NAMALWA (cell line): ENCODE data around the gene OSBPL1A.
A peak's percentile ranks its signal among the peaks of the same experiment; 100 is the strongest.
"Not testable (repeated sequence)": the region's sequence is repeated elsewhere in the genome, so short reads cannot be mapped to it uniquely, and the experiment has no call there.

Experiments used
- DNase-seq: peaks from one replicate; pipeline ENCODE4 v3.0.0-alpha.2; 2015; ENCODE audit warnings: low spot score

The OSBPL1A gene

DNA sequence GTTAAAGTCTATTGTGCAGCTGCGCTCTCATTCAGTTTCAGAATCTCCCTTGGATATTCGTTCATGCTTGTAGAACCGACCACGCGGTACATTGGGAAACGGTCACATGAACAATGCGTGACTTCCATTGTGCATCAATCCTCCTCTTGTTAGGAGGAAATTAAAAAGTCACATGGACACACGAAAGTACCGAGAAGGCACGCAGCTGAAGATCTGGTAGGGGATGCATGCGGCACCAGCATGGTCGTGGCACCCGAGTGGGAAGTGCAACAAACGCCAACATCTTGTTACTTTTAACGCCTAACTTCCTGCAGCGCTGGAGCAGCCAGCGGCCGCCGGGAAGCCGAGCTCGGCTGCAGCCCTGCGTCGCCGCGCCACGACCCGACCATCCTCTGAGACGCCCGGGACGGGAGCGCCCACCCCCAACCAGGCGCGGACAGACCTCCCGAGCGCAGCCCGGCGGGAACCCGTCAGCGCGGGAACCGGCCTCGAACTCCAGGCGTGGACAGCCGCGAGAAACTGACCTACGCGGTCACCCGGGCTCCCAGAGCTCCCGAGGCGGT, 412 bp downstream of the OSBPL1A start:
- DNase-seq, result no peak

DNA sequence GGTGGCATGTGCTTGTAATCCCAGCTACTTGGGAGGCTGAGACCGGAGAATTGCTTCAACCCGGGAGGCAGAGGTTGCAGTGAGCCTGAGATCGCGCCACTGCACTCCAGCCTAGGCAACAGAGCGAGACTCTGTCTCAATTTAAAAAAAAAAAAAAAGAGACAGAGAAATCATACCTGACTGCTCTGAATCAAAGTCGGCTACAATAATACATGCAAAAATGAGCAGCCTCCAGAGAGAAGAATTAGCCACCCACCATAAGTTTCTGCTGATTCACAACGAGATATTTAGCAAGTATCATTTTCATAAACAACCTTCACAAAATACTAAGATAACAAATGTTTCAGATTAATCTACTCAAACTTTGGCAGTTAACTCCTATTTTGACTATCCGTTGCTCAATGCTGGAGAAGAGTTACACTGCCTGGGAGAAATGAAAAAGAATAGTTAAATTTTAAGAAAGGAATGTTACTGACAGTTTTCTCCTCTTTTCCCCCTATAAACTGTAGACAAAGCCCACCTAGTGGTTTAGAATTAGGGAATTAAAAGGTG, 1.5 kb downstream of the OSBPL1A start:
- no peak for DNase-seq

DNA sequence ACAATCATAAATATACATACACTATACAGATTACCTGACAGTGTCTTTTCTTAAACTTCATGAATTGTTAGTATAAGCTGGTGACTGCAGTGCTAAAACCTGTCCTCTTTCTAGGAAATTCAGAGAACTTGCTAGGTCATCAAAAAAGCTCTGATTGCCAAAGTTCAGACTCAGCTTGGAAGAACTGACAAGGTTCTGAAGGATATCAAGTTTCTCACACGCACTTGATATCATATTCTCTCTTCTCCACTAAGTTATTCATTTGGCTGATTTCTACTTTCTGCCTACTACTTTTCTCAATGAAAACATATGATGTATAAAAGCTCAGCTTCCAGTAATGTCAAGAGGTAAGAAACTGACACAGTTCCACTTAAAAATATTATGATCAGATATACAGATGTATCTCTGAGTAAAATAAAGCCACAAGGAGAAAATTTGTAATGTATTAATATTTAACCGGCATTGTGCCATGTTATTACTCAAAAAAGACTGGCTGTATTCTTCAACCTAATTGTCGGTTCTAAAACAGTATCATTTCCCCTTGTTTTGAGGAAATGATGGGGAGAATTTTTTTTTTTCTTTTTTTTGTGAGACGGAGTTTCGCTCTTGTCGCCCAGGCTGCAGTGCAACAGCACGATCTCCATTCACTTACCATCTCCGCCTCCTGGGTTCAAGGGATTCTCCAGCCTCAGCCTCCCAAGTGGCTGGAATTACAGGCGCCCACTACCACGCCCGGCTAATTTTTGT, 2.4 kb downstream of the OSBPL1A start:
- no peak for DNase-seq

DNA sequence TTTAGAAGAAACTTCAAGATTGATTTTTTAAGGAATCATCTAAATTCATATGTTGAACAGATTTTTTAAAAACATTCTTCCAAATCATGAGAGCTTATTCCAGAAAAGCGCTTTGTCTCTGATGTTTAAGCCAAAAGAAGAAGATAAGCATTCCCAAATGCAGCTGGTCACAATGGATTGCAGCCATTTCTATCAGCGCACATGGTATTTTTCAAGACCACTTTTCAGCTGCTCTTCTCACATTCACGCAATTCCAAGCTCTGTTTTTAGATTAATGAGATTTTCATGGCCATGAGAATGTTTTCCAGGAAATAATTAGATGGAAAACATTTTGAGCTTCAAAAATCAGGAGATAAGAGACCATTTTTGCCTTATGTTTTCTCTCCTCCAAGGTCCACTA, 8.7 kb downstream of the OSBPL1A start:
- DNase-seq, result no peak

DNA sequence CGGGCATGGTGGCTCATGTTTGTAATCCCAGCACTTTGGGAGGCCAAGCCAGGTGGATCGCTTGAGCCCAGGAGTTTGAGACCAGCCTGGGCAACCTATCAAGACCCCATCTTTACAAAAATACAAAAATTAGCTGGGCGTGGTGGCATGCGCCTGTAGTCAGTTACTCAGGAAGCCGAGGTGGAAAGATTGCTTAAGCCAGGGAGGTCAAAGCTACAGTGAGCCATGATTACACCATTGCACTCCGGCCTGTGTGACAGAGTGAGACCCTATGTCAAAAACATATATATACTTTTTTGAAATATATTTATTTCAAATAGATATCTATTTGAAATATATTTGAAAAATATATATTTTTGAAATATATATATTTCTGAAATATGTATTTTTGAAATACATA, 10.9 kb downstream of the OSBPL1A start:
- DNase-seq, result no peak

DNA sequence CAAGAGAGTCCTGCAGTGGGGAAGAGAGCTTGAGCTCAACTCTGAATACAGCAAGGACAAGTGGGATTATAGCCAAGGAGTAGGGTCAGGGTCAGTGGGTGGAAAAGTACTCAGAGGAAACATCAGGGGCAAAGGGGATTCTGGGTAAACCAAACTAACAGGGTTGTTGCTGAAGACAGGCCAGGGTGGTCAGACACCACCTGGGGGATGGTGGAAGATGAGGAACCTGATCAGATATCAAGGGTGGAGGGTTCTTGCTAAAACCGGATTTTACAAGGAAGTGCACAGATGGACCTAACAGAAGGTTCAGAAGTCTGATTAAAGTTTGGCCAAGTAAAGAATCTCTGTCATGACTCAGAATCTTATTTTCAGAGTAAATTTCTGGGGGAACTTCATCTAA, 16.5 kb downstream of the OSBPL1A start:
- DNase-seq, result no peak

DNA sequence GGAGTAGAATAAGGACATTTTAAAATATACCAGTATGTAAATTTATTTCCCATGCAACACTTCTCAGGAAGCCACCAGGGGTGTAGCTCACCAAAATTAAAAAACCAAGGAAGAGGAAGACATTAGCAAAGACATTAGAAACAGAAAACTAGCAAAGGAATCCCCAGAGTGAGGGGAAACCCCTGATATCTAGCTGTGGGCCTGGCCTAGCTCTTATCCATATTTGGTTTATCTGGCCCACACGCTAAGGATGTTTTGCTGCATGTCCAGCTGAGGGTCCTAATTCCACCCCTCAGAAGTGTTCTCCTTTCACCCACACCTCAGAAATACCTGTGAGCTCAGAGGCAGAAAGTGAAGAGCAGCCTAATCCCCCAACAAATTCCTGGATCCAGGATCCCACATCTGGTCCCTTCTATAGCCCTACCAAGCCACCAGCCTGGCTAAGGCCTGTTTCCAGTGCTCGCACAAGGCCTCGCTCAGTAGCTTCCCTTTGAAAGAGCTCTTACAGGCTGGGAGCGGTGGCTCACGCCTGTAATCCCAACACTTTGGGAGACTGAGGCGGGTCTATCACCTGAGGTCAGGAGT, 17.4 kb downstream of the OSBPL1A start:
- no peak for DNase-seq

DNA sequence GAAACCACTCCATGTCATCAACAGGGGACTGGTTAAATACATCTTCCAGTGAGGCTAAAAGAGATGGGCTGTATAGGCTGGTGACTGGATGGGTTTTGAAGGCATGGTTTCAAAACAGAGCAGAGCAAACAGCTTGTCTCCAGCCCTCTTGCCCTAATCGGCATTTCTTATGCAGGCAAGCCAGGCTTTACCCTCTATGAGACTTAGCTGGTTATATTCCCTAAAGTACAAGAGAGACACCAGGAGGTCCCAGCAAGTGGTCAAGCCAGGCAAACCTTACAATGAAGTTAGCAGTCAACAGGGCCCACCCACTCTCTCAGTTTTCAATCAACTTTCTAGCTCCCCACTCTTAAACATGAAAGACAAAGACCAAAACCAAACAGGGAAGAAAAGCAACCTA, 19.0 kb downstream of the OSBPL1A start:
- DNase-seq, result no peak

DNA sequence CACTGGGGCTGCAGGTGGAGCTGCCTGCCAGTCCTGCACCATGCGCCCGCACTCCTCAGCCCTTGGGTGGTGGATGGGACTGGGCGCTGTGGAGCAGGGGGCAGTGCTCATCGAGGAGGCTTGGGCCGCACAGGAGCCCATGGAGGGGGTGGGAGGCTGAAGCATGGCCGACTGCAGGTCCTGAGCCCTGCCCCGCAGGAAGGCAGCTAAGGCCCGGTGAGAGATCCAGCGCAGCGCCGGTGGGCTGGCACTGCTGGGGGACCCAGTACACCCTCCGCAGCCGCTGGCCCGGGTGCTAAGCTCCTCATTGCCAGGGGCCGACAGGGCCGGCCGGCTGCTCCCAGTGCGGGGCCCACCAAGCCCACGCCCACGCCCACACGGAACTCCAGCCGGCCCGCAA, 21.1 kb downstream of the OSBPL1A start:
- DNase-seq, result not testable (repeated sequence)

DNA sequence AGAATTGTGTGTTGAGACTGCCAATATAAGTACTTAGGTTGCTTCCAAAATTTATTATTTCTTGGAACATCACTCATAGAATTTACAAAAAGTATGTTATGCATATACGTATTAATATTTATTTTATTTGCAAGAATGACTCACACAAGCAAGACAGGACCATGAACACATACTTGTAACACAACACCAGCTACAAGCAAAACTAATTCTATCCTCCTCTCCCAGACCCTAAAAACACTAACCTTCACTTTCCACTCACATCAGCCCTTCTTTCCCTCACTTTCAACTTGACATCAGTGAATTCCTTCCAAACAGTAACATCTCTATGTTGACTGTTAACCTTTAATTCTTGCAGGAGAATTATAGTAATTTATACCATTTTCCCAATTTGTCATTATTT, 24.3 kb downstream of the OSBPL1A start:
- DNase-seq, result no peak

DNA sequence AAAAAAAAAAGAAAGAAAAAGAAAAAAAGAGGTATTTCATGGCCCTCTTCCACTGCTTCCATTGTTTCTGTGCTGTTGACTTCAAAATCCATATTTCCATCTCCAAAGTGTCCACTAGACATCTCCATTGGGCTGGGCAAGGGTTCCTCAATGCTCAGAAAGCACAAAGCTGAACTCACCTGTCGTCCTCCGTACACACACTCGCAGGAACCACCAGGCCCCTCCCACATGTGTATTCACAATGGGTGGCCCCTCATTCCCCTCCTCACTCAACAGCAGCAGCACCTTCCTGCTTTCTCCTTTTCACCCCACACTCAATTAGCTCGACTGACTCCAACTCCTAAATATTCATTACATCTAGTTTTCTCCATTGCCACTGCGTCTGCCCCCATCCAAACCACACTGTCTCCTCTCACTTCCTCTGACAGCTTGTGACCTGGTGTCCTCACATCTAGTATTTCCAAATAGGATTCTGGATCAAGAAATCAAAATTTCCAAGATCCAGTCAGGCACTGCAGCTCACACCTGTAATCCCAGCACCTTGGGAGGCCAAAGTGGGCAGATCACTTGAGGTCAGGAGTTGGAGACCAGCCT, 25.2 kb downstream of the OSBPL1A start:
- no peak for DNase-seq

DNA sequence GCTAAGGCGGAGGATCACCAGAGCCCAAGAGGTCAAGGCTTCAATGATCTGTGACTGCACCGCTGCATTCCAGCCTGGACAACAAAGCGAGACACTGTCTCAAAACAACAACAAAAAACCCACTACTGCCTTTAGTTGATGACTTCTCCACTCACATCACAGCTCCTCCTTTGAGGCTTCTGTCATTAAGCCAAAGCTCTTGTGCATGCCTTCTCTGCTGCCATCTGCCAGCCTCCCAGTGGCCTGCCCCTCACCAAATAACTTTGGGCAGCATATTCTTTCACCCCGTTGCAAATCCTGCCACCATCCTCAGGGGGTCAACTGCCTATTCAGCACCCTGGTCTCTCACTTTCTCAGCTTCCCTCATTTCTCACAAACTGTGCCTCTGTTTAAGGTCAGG, 27.5 kb downstream of the OSBPL1A start:
- no peak for DNase-seq

DNA sequence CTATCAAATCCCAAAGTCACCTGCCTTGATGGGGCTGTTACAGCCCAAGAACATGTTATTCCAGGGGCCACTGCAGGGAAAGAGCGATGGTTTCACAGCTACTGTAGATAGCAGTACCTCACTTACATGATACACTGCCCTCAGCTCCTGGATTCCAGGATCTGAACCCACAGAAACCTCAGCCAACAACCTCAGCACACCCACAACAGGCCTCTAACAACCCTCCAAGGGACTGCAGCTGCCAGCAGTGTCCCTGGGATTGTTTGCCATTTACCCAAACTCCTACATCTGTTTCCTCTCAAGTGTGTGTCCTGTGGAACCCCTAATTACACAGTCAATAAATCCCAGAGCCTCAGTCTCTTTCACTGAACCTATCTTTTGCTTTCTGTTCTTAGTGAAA, 28.2 kb downstream of the OSBPL1A start:
- DNase-seq, result no peak

DNA sequence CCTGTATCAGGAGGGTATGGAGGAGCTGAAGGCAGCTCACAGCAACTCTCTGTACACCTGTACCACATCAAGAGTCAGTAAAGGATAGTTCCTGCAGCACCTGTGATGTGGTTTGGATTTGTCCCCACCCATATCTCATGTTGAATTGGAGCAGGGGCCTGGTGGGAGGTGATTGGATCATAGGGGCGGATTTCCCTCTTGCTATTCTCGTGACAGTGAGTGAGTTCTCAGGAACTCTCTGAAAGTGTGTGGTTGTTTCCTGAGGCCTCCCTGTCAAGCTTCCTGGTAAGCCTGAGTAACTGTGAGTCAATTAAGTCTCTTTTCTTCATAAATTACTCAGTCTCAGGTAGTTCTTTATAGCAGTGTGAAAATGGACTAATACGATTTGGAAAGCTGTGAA, 28.9 kb downstream of the OSBPL1A start:
- no peak for DNase-seq

DNA sequence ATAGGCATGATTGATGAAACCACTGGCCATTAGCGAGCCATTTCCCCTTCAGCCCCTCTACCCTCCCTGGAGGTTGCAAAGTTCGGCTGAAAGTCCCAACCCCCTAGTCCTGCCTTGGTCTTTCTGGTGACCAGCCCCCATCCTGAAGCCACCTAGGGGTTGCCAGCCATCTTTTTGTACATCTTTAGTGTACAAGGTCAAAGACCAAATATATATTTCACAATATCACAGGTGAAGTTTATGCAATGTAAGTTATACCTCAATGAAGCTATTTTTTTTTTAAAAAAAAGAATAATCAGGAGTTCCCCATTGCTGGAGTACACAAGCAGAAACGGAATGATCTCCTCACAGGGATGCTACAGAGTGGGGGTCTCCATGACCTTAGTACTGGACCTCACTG, 31.3 kb downstream of the OSBPL1A start:
- no peak for DNase-seq

DNA sequence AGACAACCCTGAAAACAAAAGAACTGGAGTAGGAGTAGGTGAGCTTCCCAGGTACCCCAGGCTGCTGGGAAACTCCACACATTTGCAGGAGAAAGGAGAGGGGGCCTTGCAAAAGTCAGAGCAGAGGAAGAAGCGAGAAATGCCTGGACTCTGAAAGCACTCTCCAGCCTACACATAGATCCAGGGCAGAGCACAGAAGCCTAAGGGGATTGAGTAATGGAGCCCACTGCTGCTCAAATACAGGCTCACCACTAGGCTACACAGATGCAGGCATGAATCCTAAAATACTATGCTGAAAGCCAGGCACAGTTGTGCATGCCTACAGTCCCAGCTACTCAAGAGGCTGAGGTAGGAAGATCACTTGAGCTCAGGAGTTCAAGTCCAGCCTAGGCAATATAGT, 33.4 kb downstream of the OSBPL1A start:
- no peak for DNase-seq

DNA sequence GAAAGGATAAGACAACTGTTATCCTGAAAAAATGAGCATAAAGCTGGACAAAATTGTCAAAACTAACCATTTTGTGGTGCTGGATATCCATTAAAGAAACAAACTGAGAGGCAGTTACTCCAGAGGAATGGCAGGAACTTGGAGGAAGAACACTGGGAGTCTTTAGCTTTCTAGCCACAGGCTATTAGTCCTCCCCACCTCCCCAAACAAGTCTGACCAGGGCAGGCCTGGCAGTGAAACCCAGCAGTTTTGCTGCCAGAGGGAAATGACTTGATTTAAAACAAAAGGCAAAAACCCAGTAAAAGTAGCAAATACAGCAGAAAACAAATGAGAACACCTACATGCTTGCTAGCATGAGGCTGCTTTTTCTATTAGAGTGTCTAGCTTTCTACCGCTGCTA, 34.9 kb downstream of the OSBPL1A start:
- DNase-seq, result no peak

DNA sequence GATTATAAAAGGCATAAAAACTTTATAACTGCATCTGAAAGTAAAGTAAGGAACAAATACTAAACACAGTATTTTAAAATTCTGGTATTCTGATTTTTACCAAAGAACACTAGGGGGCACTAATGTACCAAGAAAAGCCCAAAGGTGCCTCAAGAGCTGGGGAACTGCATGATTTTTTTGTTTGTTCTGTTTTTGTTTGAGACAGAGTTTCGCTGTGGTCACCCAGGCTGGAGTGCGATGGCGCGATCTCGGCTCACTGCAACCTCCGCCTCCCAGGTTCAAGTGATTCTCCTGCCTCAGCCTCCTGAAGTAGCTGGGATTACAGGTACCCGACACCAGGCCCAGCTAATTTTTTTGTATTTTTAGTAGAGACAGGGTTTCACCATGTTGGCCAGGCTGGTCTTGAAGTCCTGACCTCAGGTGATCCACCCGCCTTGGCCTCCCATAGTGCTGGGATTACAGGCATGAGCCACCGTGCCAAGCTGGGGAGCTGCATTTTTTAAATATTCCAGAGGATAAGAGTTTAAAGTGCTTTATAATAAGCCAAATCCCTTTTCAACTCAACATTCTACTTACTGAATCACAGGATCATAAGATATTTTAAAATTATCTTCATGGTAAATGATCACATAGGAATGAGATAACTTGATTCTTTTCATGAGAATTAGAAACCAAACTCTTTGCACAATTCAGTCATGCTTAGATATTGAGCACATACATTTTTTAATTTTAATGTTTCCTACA, 37.7 kb downstream of the OSBPL1A start:
- peak; percentile 73 for DNase-seq

DNA sequence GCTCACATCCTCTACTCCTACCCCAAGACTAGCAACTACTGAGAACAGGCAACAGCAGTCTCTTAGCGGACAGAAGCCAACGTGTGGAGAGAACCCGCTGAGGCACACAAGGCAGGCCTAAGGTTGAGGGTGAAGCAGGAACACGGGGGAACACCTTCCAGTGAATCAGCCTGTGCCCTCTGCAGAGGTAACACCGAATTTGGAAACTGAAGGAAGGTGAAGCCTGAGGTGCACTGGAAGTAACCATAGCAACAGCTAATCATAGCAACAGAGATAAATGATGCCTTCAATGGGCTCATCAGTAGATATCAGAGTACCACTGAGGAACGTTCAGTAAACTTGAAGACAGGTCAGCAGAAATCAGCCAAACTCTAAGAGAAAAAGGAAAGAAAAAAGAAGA, 43.3 kb downstream of the OSBPL1A start:
- DNase-seq, result no peak

DNA sequence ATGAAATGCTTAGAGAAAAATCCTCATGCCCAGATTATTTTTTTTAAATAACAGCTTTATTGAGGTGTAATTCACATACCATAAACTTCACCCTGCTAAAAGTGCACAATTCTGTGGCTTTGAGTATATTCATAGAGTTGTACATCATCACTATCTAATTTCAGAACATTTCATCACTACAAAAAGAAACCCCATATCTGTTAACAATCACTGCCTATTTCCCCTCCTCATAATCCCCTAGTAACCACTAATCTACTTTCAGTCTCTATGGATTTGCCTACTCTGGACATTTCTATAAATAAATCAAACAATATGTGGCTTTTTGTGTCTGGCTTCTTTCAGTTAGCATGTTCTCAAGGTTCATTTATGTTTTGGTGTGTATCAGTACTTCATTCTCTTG, 51.4 kb downstream of the OSBPL1A start:
- no peak for DNase-seq

DNA sequence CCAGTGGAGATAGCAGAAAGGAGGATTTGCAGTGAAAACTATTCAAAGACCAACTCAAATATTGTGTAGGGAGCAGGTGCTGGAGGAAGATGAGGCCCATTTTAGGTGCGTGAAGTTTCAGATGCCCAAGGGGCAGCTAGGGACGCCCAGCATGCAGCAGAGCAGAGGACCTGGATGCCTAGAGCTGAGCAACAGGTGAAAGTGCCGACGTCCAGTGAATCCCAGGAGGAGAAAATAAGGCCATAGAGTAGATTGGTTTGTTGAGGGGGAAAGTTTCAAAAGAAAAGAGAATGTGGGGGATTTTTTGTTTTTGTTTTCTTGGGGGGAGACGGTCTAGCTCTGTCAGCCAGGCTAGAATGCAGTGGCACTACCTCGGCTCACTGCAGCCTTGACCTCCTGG, 53.1 kb downstream of the OSBPL1A start:
- DNase-seq, result no peak

DNA sequence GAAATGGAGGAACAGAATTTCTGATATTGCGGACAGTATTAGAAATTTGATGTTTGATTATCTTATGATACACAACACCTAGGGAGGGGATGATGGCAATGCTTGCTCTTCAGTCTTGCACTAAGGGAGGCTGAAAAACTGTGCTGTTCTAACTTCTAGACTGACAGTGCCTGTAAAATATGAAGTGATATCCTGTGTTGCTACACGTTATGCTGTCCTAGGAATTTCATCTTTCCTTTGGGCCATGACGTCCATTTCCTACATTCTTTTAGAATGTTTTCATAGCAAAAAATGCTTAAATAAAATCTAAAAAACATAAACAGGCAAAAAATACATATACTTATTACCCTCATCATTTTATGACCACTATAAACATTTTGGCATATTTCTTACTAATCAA, 55.3 kb downstream of the OSBPL1A start:
- DNase-seq, result no peak
